Measurements from ENCODE around the gene FBLN1. TPM values are rescaled to one million over a fixed set of nuclear protein-coding genes. Genes with fewer than 3 reads are reported as not detected.
A peak's percentile ranks its signal among the peaks of the same experiment; 100 is the strongest.

FBLN1 gene
- total and polyA plus RNA-seq, 2 of the 13 experiments (the other 11 are each of a cell fraction or from before 2014, with no cell fraction given): 37.3 to 103 TPM

DNA sequence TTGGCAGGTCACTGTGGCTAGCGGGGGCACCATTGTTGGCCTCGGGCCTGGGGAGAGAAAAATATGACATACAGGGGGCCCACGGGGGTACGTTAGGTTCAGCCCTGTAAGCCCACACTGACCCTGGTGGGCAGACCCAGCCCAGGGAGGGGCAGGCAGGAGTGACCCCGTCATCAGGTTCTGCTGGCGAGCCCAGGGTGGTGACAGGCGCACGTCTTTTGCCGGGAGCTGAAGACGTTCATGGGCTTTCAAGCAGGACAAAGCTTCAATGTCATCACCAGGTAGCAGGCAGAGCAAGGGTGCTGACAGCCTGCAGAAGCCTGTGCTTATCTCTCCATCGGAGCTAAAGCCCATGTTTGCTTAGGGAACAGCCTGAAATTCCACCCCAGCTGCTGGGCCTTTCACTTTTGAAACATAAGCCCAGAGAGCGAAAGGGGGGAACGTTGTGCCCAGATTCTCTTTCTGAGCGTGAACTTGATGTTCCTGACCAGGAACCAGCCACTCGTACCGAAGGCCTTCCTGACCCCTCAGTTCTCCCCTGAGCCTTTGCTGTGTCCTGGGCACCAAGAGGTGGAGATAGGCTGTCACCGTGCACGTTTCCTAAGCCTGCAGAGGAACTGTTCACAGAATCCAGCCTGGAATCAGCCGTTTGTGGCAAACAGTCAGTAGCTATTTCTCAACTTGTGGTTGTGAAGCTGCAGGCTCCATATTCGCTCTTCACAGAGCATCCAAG is 94.9 kb downstream of the FBLN1 start (continued):
- TF ChIP-seq, protein P1, sequence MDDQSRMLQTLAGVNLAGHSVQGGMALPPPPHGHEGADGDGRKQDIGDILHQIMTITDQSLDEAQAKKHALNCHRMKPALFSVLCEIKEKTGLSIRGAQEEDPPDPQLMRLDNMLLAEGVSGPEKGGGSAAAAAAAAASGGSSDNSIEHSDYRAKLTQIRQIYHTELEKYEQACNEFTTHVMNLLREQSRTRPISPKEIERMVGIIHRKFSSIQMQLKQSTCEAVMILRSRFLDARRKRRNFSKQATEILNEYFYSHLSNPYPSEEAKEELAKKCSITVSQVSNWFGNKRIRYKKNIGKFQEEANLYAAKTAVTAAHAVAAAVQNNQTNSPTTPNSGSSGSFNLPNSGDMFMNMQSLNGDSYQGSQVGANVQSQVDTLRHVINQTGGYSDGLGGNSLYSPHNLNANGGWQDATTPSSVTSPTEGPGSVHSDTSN (CRISPR knock-in tag; IDR thresholded peaks at IDR 0.05; ENCODE audit: borderline replicate concordance): no peak
- TF ChIP-seq, protein P2, sequence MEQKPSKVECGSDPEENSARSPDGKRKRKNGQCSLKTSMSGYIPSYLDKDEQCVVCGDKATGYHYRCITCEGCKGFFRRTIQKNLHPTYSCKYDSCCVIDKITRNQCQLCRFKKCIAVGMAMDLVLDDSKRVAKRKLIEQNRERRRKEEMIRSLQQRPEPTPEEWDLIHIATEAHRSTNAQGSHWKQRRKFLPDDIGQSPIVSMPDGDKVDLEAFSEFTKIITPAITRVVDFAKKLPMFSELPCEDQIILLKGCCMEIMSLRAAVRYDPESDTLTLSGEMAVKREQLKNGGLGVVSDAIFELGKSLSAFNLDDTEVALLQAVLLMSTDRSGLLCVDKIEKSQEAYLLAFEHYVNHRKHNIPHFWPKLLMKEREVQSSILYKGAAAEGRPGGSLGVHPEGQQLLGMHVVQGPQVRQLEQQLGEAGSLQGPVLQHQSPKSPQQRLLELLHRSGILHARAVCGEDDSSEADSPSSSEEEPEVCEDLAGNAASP (CRISPR knock-in tag; IDR thresholded peaks at IDR 0.05; ENCODE audit: borderline replicate concordance): peak; percentile 24; the same call in 1 of the 2 replicates
- TF ChIP-seq FOXC1 (CRISPR knock-in tag; IDR thresholded peaks at IDR 0.05; ENCODE audit: borderline replicate concordance) (no peak), DPF2 (CRISPR knock-in tag; IDR thresholded peaks at IDR 0.05; ENCODE audit: borderline replicate concordance, low read depth) (peak; percentile 68), SRSF4 (IDR thresholded peaks at IDR 0.05; ENCODE audit: low read depth, low read length, poor library complexity, severe bottlenecking) (no peak), ZMYM3 (CRISPR knock-in tag; IDR thresholded peaks at IDR 0.05) (peak; percentile 83), CCDC6 (CRISPR knock-in tag; IDR thresholded peaks at IDR 0.05) (no peak), GABPA (IDR thresholded peaks at IDR 0.05; ENCODE audit: low read depth, low read length) (no peak), GABPA (CRISPR knock-in tag; IDR thresholded peaks at IDR 0.05; ENCODE audit: low read depth) (no peak), MED1 (CRISPR knock-in tag; IDR thresholded peaks at IDR 0.05) (peak; percentile 65; the same call in 1 of the 2 replicates), ZNF251 (CRISPR knock-in tag; IDR thresholded peaks at IDR 0.05) (no peak)
- TF ChIP-seq, protein P3, sequence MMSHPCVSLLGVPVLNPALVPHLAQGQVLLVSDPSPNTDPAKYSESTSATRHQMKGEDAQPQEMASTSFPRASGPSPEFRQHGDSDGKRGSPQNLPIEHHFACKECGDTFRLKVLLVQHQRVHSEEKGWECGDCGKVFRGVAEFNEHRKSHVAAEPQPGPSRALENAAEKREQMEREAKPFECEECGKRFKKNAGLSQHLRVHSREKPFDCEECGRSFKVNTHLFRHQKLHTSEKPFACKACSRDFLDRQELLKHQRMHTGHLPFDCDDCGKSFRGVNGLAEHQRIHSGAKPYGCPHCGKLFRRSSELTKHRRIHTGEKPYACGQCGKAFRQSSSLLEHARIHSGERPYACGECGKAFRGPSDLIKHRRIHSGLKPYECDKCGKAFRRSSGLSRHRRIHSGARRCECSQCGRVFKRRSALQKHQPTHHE (CRISPR knock-in tag; IDR thresholded peaks at IDR 0.05; ENCODE audit: borderline replicate concordance): no peak
- TF ChIP-seq, protein P4, sequence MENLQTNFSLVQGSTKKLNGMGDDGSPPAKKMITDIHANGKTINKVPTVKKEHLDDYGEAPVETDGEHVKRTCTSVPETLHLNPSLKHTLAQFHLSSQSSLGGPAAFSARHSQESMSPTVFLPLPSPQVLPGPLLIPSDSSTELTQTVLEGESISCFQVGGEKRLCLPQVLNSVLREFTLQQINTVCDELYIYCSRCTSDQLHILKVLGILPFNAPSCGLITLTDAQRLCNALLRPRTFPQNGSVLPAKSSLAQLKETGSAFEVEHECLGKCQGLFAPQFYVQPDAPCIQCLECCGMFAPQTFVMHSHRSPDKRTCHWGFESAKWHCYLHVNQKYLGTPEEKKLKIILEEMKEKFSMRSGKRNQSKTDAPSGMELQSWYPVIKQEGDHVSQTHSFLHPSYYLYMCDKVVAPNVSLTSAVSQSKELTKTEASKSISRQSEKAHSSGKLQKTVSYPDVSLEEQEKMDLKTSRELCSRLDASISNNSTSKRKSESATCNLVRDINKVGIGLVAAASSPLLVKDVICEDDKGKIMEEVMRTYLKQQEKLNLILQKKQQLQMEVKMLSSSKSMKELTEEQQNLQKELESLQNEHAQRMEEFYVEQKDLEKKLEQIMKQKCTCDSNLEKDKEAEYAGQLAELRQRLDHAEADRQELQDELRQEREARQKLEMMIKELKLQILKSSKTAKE (CRISPR knock-in tag; IDR thresholded peaks at IDR 0.05; ENCODE audit: borderline replicate concordance): no peak
- TF ChIP-seq, protein P5, sequence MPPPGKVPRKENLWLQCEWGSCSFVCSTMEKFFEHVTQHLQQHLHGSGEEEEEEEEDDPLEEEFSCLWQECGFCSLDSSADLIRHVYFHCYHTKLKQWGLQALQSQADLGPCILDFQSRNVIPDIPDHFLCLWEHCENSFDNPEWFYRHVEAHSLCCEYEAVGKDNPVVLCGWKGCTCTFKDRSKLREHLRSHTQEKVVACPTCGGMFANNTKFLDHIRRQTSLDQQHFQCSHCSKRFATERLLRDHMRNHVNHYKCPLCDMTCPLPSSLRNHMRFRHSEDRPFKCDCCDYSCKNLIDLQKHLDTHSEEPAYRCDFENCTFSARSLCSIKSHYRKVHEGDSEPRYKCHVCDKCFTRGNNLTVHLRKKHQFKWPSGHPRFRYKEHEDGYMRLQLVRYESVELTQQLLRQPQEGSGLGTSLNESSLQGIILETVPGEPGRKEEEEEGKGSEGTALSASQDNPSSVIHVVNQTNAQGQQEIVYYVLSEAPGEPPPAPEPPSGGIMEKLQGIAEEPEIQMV (CRISPR knock-in tag; IDR thresholded peaks at IDR 0.05; ENCODE audit: low read depth): peak; percentile 60; the same call in 1 of the 2 replicates
- TF ChIP-seq, protein P6, sequence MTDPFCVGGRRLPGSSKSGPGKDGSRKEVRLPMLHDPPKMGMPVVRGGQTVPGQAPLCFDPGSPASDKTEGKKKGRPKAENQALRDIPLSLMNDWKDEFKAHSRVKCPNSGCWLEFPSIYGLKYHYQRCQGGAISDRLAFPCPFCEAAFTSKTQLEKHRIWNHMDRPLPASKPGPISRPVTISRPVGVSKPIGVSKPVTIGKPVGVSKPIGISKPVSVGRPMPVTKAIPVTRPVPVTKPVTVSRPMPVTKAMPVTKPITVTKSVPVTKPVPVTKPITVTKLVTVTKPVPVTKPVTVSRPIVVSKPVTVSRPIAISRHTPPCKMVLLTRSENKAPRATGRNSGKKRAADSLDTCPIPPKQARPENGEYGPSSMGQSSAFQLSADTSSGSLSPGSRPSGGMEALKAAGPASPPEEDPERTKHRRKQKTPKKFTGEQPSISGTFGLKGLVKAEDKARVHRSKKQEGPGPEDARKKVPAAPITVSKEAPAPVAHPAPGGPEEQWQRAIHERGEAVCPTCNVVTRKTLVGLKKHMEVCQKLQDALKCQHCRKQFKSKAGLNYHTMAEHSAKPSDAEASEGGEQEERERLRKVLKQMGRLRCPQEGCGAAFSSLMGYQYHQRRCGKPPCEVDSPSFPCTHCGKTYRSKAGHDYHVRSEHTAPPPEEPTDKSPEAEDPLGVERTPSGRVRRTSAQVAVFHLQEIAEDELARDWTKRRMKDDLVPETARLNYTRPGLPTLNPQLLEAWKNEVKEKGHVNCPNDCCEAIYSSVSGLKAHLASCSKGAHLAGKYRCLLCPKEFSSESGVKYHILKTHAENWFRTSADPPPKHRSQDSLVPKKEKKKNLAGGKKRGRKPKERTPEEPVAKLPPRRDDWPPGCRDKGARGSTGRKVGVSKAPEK (CRISPR knock-in tag; IDR thresholded peaks at IDR 0.05; ENCODE audit: borderline replicate concordance): peak; percentile 50; the same call in 1 of the 2 replicates
- TF ChIP-seq, protein P7, sequence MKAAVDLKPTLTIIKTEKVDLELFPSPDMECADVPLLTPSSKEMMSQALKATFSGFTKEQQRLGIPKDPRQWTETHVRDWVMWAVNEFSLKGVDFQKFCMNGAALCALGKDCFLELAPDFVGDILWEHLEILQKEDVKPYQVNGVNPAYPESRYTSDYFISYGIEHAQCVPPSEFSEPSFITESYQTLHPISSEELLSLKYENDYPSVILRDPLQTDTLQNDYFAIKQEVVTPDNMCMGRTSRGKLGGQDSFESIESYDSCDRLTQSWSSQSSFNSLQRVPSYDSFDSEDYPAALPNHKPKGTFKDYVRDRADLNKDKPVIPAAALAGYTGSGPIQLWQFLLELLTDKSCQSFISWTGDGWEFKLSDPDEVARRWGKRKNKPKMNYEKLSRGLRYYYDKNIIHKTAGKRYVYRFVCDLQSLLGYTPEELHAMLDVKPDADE (CRISPR knock-in tag; IDR thresholded peaks at IDR 0.05): no peak

Measured in HepG2 (cell line).